ENCODE data around the gene TRAPPC14. TPM values are rescaled to one million over a fixed set of nuclear protein-coding genes. Genes with fewer than 3 reads are reported as not detected.
"Not testable (repeated sequence)": the region's sequence is repeated elsewhere in the genome, so short reads cannot be mapped to it uniquely, and the experiment has no call there.

TRAPPC14 gene
- total RNA-seq, 4 donors from 2014 or later: 57.6 to 123 (median 69.8) TPM

GRCh38 chr7:100137851-100138760 is 20.4 kb downstream of the TRAPPC14 start:
- no peak overlapping the region for H3K4me3 ChIP-seq
- no peaks in the 10 kb centered on the region for H3K27me3 ChIP-seq
- DNase-seq: no peak
- no peaks in the 10 kb centered on the region for H3K36me3 ChIP-seq
- H3K27ac ChIP-seq: peak overlapping the region in 2 of 4 donors; percentile 46 to 52
- no peak for TF ChIP-seq POLR2A (IDR thresholded peaks at IDR 0.05)
- TF ChIP-seq, protein P1, sequence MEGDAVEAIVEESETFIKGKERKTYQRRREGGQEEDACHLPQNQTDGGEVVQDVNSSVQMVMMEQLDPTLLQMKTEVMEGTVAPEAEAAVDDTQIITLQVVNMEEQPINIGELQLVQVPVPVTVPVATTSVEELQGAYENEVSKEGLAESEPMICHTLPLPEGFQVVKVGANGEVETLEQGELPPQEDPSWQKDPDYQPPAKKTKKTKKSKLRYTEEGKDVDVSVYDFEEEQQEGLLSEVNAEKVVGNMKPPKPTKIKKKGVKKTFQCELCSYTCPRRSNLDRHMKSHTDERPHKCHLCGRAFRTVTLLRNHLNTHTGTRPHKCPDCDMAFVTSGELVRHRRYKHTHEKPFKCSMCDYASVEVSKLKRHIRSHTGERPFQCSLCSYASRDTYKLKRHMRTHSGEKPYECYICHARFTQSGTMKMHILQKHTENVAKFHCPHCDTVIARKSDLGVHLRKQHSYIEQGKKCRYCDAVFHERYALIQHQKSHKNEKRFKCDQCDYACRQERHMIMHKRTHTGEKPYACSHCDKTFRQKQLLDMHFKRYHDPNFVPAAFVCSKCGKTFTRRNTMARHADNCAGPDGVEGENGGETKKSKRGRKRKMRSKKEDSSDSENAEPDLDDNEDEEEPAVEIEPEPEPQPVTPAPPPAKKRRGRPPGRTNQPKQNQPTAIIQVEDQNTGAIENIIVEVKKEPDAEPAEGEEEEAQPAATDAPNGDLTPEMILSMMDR (IDR thresholded peaks at IDR 0.05): no peak
- no peaks in the 10 kb centered on the region for H3K9me3 ChIP-seq
- H3K4me1 ChIP-seq: peaks cover 0 to 7% (median 0%) of the 10 kb centered on the region in 4 donors

DNA sequence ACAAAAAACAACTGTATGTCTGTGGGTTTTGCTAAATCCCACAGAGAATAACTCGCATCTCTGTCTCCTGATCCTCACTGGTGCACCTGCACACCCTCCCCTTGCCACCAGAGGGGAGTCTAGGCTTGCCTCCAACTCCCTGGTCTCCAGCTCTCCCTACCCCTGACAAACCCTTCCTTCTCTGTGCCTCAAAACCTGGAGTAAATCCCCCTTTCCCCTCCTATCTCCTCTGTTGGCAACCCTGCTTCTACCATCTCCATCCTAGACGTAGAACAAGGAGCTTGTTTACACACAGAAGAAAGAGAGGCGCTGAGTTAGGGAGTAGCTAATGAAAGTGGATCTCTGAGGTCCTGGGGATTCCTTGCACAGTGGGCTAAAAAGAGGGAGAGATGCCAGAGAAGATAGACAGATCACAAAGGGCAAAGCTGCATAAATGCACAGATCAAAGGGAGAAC is 25.8 kb downstream of the TRAPPC14 start:
- Histone ChIP-seq H3K4me1 (peaks cover 0 to 35% (median 2%) of the 10 kb centered on the region in 4 donors), H3K27ac (no peak overlapping the region), H3K4me3 (no peak overlapping the region), H3K9me3 (no peaks in the 10 kb centered on the region), H3K27me3 (no peaks in the 10 kb centered on the region), H3K36me3 (no peaks in the 10 kb centered on the region)
- TF ChIP-seq, protein P1 (IDR thresholded peaks at IDR 0.05): peak; percentile 70 to 94 (median 89)
- TF ChIP-seq POLR2A (IDR thresholded peaks at IDR 0.05): no peak
- DNase-seq: peak; percentile 67 to 84 (median 75)

DNA sequence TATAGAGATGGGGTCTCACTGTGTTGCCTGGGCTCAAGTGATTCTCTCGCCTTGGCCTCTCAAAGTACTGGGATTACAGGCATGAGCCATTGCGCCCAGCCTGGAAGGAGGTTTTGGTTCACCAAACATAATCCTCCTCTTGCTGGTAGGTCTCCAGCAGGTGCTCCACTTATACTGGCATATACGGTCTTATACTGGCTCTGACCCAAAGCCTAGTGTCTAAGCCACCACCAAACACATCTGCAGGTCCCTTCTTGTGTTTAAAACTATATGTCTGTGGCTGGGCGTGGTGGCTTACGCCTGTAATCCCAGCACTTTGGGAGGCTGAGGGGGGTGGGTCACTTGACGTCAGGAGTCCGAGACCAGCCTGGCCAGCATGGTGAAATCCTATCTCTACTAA is 26.4 kb downstream of the TRAPPC14 start:
- Histone ChIP-seq H3K36me3 (no peaks in the 10 kb centered on the region), H3K27ac (no peak overlapping the region), H3K4me3 (no peak overlapping the region), H3K9me3 (no peaks in the 10 kb centered on the region), H3K4me1 (peaks cover 0 to 36% (median 2%) of the 10 kb centered on the region in 4 donors), H3K27me3 (no peaks in the 10 kb centered on the region)
- no peak for TF ChIP-seq POLR2A (IDR thresholded peaks at IDR 0.05)
- TF ChIP-seq, protein P1 (IDR thresholded peaks at IDR 0.05): no peak
- no peak for DNase-seq

GRCh38 chr7:100130608-100131453 is 27.7 kb downstream of the TRAPPC14 start:
- peak; percentile 83 to 93 (median 92) for DNase-seq
- Histone ChIP-seq H3K9me3 (no peaks in the 10 kb centered on the region), H3K36me3 (no peaks in the 10 kb centered on the region), H3K27ac (peak overlapping the region in 3 of 4 donors; percentile 62 to 82 (median 74)), H3K4me3 (peak overlapping the region in 2 of 4 donors; percentile 45 to 46), H3K4me1 (peaks cover 0 to 41% (median 5%) of the 10 kb centered on the region in 4 donors), H3K27me3 (no peaks in the 10 kb centered on the region)
- TF ChIP-seq, protein P1 (IDR thresholded peaks at IDR 0.05): peak; percentile 81 to 96 (median 91)
- peak; percentile 32 to 59 for TF ChIP-seq POLR2A (IDR thresholded peaks at IDR 0.05)

DNA sequence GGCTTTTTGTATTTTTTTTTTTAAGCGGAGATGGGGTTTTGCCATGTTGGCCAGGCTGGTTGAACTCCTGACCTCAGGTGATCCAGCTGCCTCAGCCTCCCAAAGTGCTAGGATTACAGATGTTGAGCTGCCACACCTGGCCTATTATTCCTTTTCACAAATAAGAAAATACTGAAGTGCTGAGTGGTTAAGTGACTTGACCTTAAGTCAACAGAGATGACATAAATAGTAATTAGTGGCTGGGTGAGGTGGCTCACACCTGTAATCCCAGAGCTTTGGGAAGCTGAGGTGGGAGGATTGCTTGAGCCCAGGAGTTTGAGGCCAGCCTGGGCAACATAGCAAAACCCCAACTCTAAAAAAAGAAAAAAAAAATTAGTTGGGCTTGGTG is 28.3 kb downstream of the TRAPPC14 start:
- not testable (repeated sequence) for H3K36me3 ChIP-seq, DNase-seq, H3K27me3 ChIP-seq, H3K9me3 ChIP-seq
- H3K27ac ChIP-seq: peak overlapping the region in 3 of 4 donors; percentile 62 to 82 (median 74)
- peaks cover 0 to 47% (median 11%) of the 10 kb centered on the region in 4 donors for H3K4me1 ChIP-seq
- peak overlapping the region in 1 of 4 donors; percentile 45 for H3K4me3 ChIP-seq
